Lung (tissue), 12 donors: ENCODE data around the gene MLH1. TPM values are rescaled to one million over a fixed set of nuclear protein-coding genes. Genes with fewer than 3 reads are reported as not detected.

Experiments used
- ATAC-seq: fragments of 200-7000 bp; cut with Tn5 transposase; one replicate; pipeline ENCODE4 v1.9.1; 2020; ENCODE audit warnings: moderate number of reproducible peaks; ENCODE audit not compliant: insufficient read depth, low FRiP score
- DNase-seq, 3 donors: peaks; one replicate each; pipeline ENCODE4 v3.0.0-alpha.2; 2013 to 2017
- H3K27ac ChIP-seq, 2 donors: one replicate each; pipeline ENCODE4 v1.5.1; 2013; ENCODE audit warnings: mild to moderate bottlenecking in 2 of 2, moderate library complexity in 2 of 2, control low read depth in 1 of 2, inconsistent platforms in 1 of 2, low read depth in 1 of 2, low read length in 1 of 2
- H3K27me3 ChIP-seq, 3 donors: one replicate each; pipeline ENCODE4 v1.5.1; 2013; ENCODE audit warnings: low read length in 2 of 3; ENCODE audit not compliant: control insufficient read depth in 3 of 3, insufficient read depth in 3 of 3
- H3K36me3 ChIP-seq, 4 donors: one replicate each; pipeline ENCODE4 v1.5.1; 2013; ENCODE audit warnings: low read length in 4 of 4, mild to moderate bottlenecking in 1 of 4, moderate library complexity in 1 of 4; ENCODE audit not compliant: control insufficient read depth in 4 of 4, insufficient read depth in 4 of 4
- H3K4me1 ChIP-seq, 5 donors: one replicate each; pipeline ENCODE4 v1.5.1; 2013; ENCODE audit warnings: low read length in 5 of 5, mild to moderate bottlenecking in 2 of 5, moderate library complexity in 1 of 5; ENCODE audit not compliant: control insufficient read depth in 5 of 5, insufficient read depth in 5 of 5
- H3K4me3 ChIP-seq: one replicate; pipeline ENCODE4 v1.5.1; 2013; ENCODE audit warnings: mild to moderate bottlenecking, control low read depth, moderate library complexity
- H3K9ac ChIP-seq, 2 donors: one replicate each; pipeline ENCODE4 v1.5.1; 2013; ENCODE audit warnings: low read length in 2 of 2, control low read depth in 1 of 2; ENCODE audit not compliant: insufficient read depth in 1 of 2
- H3K9me3 ChIP-seq, 4 donors: one replicate each; pipeline ENCODE4 v1.5.1; 2013; ENCODE audit warnings: low read length in 3 of 4, mild to moderate bottlenecking in 1 of 4, moderate library complexity in 1 of 4; ENCODE audit not compliant: control insufficient read depth in 4 of 4, insufficient read depth in 3 of 4
- CTCF ChIP-seq: IDR thresholded peaks from 2 replicates; pipeline ENCODE4 v1.5.1; 2012; ENCODE audit warnings: mild to moderate bottlenecking; ENCODE audit errors: control extremely low read depth, extremely low read depth
- WGBS, 2 donors: extraction: QIAGEN DNeasy Blood & Tissue Kit; methylation state at CpG; one replicate each; pipeline ENCODE4 v1.1.7; 2013; 5-methylcytosine and 5-hydroxymethylcytosine counted together
- polyA plus RNA-seq, 2 donors: library from polyadenylated mRNA; stranded (reverse); fragments of 200-250 nt; gene quantifications; one replicate each; pipeline ENCODE4 v1.2.1, GENCODE V29; 2013
- total RNA-seq, 2 donors: library from RNA; depleted of rRNA in 1 of 2; stranded (reverse); fragments of >200 nt in 1 of 2; gene quantifications; one replicate each; pipeline ENCODE4 v1.2.1, GENCODE V29; 2014 to 2021
- donor health status: control.
- donor health status: control.
- donor health status: Bipolar disorder and iron deficiency.
- donor health status: healthy.
- donor health status: DM: yes; HTN: yes; CAD: no.

The MLH1 gene
- total and polyA plus RNA-seq, 4 donors, result 14.3 to 66.4 (median 29.8) TPM

GRCh38 chr3:36969540-36970432, 23.5 kb upstream of the MLH1 start:
- no peak for TF ChIP-seq CTCF
- H3K4me3 ChIP-seq, result no peak overlapping the region
- 13 to 15% methylated on average over 3 to 4 of the region's 4 CpGs for WGBS, 2 donors
- H3K36me3 ChIP-seq, result no peaks in the 10 kb centered on the region
- peak; percentile 82 for ATAC-seq
- H3K9me3 ChIP-seq, result no peaks in the 10 kb centered on the region
- no peaks in the 10 kb centered on the region for H3K27me3 ChIP-seq
- H3K27ac ChIP-seq, result peak overlapping the region in 1 of 2 donors; percentile 62
- no peak overlapping the region for H3K9ac ChIP-seq
- DNase-seq, result peak in 2 of 3 donors; percentile 29 to 43
- no peaks in the 10 kb centered on the region for H3K4me1 ChIP-seq

- ATAC-seq, result no peak
These were observed 21.2 kb upstream of the MLH1 start for GRCh38 chr3:36972163-36972562.

GRCh38 chr3:36973139-36973538, 20.2 kb upstream of the MLH1 start:
- H3K27me3 ChIP-seq, result no peaks in the 10 kb centered on the region
- no peaks in the 10 kb centered on the region for H3K4me1 ChIP-seq
- peaks cover 0 to 3% (median 0%) of the 10 kb centered on the region in 4 donors for H3K36me3 ChIP-seq
- H3K27ac ChIP-seq, result no peak overlapping the region
- ATAC-seq (no peak), DNase-seq (no peak)
- 96 to 100% methylated on average over 1 of the region's 1 CpG for WGBS, 2 donors
- no peak overlapping the region for H3K9ac ChIP-seq
- peaks cover 0 to 2% (median 0%) of the 10 kb centered on the region in 4 donors for H3K9me3 ChIP-seq
- no peak for TF ChIP-seq CTCF
- no peak overlapping the region for H3K4me3 ChIP-seq

More at GRCh38 chr3:36972163-36972562, 21.2 kb upstream of the MLH1 start:
- Histone ChIP-seq H3K27me3 (no peaks in the 10 kb centered on the region), H3K9ac (no peak overlapping the region), H3K4me3 (no peak overlapping the region), H3K4me1 (no peaks in the 10 kb centered on the region), H3K9me3 (peaks cover 0 to 2% (median 0%) of the 10 kb centered on the region in 4 donors), H3K27ac (no peak overlapping the region), H3K36me3 (peaks cover 0 to 3% (median 0%) of the 10 kb centered on the region in 4 donors)
- no peak for DNase-seq
- TF ChIP-seq CTCF, result no peak
- 89 to 94% methylated on average over 2 of the region's 2 CpGs for WGBS, 2 donors
